SKM-1 (cell line): ENCODE measurements around the gene RAPGEF2.
"Not testable (repeated sequence)": the region's sequence is repeated elsewhere in the genome, so short reads cannot be mapped to it uniquely, and the experiment has no call there.

Experiments used
- DNase-seq: peaks from one replicate; lab custom pipeline; 2025; ENCODE audit not compliant: unreplicated experiment; lab: John Stamatoyannopoulos, UW

RAPGEF2 gene

DNA sequence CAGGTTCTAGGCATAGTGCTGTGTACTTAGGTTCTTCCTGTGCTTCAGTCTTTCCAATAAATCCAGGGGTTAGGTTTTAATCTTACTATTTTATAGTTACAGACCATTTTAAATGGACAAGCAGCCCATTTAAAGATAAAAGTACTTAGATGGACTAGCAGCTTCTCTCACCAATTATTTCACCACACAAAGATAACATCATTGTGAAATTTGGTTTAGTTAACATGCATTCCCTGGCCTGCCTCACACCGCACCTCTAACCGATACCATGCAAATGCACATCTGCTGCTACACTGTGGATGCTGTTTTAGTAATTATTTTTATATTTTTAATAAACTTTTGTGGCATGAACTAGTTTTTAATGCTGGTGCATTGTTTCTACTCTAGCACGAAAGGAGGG is 252.6 kb downstream of the RAPGEF2 start:
- no peak for DNase-seq

DNA sequence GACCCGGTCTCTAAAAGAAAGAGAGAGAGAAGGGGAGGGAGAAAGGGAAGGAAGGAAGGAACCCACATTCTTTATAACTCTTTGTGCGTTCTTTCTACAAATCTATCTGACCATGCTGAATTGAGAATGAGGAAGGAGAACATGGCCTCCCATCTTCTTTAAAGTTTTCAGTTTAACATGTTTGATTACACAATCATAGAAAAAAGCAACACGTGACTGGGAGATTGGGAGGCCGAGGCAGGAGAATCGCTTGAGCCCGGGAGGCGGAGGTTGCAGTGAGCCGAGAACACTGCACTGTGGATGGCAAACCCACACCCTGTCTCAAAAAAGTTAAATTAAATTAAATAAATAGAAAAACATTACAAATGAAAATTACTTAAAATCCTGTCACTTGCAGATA is 254.5 kb downstream of the RAPGEF2 start:
- DNase-seq, result no peak

DNA sequence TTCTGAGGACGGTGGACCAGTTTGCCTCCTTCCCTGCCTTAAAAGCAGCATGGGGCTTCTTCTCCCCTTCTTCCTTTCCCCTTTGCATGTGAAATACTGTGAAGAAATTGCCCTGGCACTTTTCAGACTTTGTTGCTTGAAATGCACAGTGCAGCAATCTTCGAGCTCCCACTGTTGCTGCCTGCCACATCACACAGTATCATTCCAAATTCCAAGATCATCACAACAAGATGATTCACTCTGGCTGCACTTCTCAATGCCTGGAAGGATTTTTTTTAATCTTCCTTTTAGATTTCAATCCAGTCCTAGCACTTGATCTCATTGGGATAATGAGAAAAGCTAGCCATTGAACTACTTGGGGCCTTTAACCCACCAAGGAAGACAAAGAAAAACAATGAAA is 255.3 kb downstream of the RAPGEF2 start:
- no peak for DNase-seq

DNA sequence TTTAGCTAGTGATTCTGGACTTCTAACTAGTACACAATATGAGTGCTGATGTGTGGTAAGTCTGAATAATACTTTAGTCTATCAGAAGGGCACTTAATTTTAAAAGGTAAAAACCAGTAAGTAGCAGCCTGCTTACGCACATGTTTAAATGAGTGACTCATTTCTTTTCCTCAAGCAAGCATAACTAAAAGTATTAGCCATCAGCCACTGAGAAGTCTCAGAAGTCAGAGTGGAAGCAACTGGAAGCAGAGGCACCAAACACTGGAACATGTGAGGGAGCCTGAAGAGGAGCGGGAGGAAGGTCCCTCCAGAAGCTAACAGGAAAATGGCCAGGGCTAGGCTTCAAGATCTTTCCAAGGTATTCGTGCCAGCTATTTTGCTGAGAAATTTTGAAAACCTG is 257.7 kb downstream of the RAPGEF2 start:
- DNase-seq, result no peak

DNA sequence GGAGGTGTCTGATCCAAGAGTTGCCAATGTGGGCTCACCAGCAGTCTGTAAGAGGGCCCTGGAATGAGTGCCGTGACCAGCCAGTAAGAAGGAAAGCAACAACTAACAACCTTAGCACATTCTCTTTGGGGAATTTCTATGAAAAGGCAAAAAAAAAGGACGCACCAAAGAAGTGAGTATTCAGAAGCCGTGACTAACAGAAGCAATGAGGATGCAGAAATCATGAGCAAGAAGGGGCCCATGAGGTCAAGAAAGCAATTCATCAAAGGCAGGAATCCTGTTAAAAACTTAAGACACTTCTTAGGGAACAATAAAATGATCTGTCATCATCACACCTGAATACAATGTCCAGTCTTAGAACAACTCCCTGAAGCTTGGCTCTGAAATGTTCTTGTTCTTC is 260.5 kb downstream of the RAPGEF2 start:
- no peak for DNase-seq

DNA sequence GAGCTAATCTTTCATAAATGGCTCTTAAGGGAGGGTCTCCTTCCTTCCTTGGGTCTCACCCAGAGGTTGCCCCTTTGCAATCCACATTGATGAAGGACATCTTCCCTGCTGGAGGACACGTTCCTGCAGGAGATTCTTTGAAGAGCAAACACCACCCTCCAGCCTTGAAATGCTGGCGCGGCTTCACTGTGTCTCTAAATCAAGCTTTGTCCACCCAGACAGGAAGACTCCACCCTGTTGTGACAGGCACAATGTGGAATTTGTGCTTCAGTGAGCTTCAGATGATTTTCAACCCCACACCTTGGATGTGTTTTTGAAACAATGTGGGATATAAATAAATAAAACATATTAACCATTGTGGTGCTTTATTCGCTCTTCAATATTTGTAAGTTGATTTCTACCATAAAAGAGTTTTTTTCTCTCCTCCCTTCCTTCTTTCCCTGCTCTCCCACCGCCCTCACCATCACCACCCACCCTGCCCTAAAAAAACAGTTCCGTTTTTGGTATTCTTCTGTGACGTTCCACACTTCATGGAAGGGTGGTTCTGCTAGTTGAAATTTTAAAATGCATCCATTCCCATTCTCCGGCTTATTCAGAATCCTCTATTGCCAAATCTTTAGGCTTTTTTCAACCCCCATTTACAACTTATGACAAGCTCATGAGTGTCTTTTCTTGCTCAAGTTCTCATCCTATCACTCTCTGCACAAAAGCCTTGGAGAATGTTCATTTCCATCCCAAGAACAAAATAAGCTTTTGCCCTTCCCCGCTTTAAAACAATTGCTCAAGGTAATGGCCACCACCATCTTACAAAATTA is 264.3 kb downstream of the RAPGEF2 start:
- DNase-seq, result no peak

DNA sequence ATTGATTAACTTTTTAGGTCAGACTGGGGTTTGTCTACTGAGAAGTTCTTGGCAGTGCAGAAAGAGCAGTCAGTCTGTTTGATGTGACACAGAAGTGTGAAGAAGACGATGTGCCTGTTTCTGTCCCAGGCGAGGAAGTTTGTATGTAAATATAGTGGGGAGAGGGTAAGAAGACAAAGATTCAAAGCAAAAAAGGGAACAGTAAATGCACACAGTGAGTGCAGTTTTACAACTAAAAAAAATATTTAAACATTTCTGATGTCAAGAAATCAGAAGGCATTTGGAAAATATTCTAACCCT is 264.9 kb downstream of the RAPGEF2 start:
- no peak for DNase-seq

DNA sequence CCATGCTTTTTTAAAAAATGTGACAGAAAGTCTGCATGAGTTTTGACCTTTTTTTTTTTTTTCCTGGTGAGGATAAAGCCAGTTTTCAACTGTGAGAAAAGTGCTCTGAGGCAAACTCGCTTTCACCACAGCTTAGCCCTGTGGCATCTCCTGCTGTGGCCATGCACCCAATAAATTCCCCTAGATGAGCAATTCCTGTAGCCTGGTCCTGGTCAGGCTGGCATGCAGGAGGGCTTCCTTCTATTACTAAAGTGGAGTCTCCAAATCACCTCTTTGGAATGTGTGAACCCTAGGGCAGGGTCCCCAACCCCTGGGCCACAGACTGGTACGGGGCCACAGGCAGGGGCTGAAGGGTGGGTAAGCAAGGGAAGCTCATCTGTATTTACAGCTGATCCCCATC is 265.4 kb downstream of the RAPGEF2 start:
- no peak for DNase-seq

DNA sequence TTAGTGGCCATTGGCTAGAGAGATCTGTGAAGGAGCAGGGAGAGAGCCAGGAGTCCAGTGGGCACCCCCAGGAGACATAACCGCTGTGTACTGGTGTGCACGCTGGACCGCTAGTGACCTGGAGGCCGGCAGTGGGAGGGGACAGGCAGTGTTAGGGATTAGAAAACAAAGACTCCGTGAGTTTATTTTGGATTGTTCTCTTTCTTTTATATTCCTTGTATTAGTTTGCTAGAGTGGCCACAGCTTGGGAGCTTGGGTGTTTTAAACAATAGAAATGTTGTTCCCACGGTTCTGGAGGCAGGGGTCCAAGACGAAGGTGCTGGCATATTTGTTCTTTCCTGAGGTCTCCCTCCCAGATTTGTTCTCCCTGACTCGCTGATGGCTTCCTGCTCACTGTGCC is 266.4 kb downstream of the RAPGEF2 start:
- DNase-seq, result no peak

DNA sequence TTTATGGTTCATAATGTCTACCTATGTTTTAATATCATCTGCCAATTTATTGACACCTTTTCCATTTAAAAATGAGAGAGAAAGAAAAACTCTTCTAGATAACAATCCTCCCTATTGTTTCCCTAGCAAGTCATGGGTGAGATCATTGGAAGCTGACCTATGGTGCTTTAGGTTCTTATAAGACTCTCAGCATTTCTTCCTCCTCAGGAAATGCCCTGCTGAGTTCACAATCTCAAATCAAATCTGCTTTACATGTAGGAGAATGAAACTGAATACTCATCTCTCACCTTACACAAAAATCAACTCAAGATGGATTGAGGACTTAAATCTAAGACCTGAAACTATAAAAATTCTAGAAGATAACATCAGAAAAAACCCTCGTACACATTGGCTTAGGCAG is 267.4 kb downstream of the RAPGEF2 start:
- no peak for DNase-seq

DNA sequence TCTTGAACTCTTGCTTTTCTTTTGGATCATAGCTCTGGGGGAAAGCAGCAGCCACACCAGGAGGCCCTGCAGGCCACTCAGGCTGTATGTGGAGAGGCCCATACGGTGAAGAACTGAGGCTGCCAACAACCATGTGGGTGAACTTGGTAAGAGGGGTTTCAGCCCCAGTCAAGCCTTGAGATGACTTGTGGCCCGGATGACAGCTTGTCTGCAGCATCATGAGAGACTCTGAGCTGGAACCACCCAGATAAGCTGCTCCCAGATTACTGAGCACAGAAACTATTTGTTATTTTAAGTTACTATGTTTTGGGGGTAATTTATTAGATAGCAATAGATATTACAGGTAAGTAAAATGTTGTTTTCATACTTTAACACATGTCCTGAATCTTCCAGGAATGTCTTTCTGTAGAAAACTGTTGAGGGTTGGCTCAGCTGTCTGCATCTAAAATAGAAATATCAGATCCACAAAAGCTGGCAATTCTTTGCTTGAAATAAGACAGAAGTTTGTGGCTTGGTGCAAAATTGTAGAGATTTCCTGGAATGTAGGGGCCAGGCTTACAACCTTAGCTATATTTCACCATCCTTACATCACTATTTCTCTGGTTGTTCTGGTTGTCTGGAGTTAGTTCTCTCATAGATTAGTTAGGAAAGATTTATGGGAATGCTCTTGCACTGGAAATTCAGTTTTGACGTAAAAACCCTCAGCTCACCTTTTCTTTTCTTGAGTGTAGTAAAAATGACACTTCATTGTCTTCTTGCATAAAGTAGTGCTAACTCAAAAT is 272.1 kb downstream of the RAPGEF2 start:
- DNase-seq, result no peak

DNA sequence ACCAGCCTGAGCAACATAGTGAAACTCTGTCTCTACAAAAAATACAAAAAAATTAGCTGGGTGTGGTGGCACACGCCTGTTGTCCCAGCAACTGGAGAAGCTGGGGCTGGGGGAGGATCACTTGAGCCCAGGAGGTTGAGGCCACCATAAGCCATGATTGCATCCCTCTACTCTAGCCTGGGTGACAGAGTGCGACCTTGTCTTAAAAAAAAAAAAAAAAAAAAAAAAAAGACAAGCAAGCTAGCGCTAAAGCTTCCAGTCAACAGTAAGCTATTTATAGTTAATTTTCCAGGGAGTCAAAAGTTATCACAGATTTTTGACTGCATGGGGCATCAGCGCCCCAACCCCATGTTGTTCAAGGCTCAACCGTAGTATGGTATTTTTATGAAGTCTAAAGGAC is 273.4 kb downstream of the RAPGEF2 start:
- no peak for DNase-seq

DNA sequence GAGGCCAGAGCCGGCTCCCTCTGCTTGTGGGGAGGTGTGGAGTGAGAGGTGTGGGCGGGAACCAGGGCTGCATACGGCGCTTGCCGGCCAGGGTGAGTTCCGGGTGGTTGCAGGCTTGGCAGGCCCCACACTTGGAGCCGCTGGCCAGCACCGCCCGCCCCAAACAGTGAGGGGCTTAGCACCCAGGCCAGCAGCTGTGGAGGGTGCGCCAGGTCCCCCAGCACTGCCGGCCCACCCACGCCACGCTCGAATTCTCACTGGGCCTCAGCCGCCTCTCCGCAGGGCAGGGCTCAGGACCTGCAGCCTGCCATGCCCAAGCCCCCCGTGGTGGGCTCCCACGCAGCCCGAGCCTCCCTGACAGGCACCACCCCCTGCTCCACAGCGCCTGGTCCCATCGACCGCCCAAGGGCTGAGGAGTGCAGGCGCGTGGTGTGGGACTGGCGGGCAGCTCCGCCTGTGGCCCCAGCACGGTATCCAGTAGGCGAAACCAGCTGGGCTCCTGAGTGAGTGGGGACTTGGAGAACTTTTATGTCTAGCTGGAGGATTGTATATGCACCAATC is 275.3 kb downstream of the RAPGEF2 start:
- no peak for DNase-seq

DNA sequence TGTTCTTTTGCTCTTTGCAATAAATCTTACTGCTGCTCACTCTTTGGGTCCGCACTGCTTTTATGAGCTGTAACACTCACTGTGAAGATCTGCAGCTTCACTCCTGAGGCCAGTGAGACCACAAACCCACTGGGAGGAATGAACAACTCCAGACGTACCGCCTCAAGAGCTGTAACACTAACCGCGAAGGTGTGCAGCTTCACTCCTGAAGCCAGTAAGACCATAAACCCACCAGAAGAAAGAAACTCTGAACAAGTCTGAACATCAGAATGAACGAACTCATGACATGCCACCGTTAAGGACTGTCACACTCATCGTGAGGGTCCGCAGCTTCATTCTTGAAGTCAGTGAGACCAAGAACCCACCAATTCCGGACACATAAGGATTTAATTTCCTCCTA is 276.2 kb downstream of the RAPGEF2 start:
- not testable (repeated sequence) for DNase-seq

DNA sequence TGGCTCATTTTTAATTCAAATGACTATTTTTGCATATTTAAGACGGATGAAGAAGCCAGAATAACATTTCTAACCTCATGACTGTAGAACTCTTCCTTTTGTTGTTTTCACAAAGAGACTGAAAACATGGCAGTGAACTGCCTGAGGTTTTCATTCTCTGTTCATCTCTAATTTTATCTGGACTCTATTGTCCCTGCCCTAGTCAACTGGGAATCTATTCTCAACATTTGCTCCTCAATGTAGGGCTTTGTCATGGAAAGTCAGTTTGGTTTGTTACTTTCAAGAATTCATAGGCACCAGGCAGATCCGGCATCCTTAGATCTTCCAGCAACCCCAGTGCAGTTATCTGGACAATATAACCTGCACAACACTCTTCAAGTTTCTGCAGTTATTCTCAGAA is 277.0 kb downstream of the RAPGEF2 start:
- no peak for DNase-seq

DNA sequence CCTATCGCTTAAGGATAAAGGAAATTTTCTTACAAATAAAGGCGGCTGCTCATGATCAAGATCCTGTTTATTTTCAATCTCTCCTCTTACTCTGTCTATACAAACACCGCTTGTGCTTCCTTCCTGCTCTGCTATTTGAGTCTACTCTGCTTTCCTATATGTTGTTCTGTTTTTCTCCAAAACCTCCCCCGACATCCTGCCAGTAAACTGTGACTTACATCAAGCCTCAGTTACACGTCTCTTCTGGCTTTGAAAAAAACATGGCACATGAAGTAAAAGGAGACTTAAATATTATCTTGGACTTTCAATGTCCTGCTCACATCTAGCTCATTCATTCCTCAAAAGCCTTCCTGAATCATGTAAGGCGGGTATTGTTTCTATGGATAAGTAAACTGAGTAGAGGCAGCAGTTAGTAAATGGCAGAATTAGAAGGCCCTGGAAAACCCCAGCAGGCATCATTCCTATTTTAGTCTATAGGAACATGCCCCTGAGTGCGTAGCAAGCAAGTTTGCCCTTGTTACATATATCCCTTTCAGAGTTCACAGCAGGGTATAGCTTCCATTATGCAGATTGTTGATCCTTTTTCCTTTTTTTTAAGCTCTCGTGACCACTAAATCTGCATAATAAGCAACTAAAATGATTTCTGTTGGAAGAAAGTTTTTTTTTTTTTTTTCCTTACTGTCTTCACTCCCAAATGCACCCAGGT is 280.1 kb downstream of the RAPGEF2 start:
- no peak for DNase-seq

DNA sequence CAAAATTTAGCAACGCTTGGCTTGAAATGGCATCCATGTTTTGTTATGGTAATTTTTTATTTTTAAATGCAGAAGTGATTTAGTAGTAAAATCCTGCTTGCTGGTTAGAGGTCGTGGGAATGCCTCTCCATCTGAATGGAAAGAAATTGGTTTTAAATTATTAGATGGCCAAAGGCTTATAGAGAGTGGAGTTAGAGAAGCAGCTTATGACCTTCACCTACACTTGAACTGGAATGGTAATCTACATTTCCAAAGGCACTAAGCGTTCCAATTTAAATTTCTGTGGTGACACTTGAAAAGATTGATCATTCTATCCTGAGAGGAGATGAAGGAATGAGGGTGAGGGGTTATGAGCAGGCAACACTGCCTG is 280.7 kb downstream of the RAPGEF2 start:
- DNase-seq, result no peak

DNA sequence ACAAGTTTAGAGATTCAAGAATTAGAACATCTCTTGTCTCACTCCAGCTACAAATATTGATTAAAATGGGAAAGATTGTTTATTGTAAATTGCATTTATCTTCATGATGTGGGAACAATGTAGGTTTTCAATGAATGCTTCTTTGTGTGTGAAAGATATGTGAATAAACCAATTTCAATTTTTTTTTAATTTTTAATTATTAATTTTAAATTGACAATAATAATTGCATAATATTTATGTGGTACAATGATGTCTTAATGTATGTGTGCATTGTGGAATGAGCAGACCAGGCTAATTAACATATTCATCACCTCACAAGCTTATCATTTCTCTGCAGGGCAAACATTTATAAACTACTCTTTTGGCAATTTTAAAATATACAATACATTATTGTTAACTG is 281.1 kb downstream of the RAPGEF2 start:
- DNase-seq, result no peak

DNA sequence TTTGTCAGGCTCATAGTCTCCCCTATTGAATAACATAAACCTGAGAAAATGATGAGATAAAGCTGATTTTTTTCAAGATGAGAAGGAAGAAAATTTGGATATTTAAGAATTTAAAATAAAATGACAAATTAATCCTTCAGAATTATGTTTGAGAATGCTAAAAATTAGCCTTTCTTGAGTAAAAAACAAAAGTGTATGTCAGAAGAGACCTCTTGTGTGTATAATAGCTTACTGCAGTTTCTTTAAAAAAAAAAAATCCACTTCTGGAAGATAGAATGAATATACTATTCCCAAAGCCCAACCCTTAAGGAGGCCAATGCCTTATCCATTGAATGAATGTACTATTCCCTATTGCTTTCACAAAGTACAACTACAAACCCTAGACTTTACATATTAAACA is 281.8 kb downstream of the RAPGEF2 start:
- DNase-seq, result no peak

DNA sequence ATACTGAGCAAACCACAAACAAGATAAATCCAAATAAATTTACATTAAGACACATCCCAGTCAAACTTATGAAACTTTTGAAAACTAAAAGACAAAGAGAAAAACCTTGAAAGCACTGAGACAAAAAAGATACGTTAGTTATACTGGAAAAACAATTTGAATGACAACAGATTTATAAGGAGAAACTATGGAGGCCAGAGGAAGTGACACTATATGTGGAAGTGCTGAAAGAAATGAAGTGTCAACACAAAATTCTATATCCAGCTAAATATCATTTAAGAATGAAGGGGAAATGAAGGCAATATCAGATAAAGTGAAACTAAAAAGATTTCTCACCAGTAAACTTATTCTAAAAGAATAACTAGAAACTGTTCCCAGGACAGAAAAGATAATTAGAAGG is 283.7 kb downstream of the RAPGEF2 start:
- no peak for DNase-seq

DNA sequence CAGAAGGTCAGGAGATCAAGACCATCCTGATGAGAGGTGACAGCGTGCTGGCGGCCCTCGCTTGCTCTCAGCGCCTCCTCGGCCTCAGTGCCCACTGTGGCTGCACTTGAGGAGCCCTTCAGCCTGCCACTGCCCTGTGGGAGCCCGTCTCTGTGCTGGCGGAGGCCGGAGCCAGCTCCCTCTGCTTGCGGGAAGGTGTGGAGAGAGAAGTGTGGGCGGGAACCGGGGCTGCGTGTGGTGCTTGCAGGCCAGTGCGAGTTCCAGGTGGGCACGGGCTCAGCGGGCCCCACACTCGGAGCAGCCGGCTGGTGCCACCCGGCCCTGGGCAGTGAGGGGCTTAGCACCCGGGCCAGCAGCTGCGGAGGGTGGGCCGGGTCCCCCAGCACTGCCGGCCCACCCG is 286.9 kb downstream of the RAPGEF2 start:
- no peak for DNase-seq

DNA sequence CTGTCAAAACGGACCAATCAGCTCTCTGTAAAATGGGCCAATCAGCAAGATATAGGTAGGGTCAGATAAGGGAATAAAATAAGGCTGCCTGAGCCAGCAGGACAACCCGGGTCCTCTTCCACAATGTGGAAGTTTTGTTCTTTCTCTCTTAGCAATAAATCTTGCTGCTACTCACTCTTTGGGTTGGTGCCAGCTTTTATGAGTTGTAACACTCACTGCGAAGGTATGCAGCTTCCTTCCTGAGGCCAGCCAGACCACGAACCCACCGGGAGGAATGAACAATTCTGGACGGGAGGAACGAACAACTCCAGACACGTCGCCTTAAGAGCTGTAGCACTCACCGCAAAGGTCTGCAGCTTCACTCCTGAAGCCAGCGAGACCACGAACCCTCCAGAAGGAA is 287.8 kb downstream of the RAPGEF2 start:
- DNase-seq, result no peak
